Central memory CD8-positive, alpha-beta T cell (primary cell): ENCODE results near the gene TBC1D3B.
"Not testable (repeated sequence)": the region's sequence is repeated elsewhere in the genome, so short reads cannot be mapped to it uniquely, and the experiment has no call there.

Experiments
- ATAC-seq: fragments of 150-1000 bp; cut with Tn5 transposase; replicated peaks from 2 replicates; pipeline ENCODE4 v1.10.0; 2022; ENCODE audit warnings: mild to moderate bottlenecking, moderate FRiP score, moderate number of reproducible peaks; ENCODE audit not compliant: poor library complexity, severe bottlenecking; ENCODE audit errors: extremely low read depth
- DNase-seq, 2 donors: peaks; one replicate each; pipeline ENCODE4 v3.0.0; 2021; ENCODE audit warnings: low spot score in 2 of 2
- H3K27ac Mint-ChIP-seq: one replicate; pipeline ENCODE4 v1.8.0; 2022; ENCODE audit warnings: low read depth, mild to moderate bottlenecking, moderate library complexity, mixed read lengths
- H3K27me3 Mint-ChIP-seq: one replicate; pipeline ENCODE4 v1.8.0; 2022; ENCODE audit warnings: mixed read lengths
- H3K36me3 Mint-ChIP-seq: one replicate; pipeline ENCODE4 v1.8.0; 2022; ENCODE audit warnings: mild to moderate bottlenecking, moderate library complexity, mixed read lengths; ENCODE audit not compliant: insufficient read depth
- H3K4me1 Mint-ChIP-seq: one replicate; pipeline ENCODE4 v1.8.0; 2022; ENCODE audit warnings: mixed read lengths
- H3K4me3 Mint-ChIP-seq: one replicate; pipeline ENCODE4 v1.8.0; 2022; ENCODE audit warnings: mild to moderate bottlenecking, moderate library complexity, mixed read lengths
- H3K9me3 Mint-ChIP-seq: one replicate; pipeline ENCODE4 v1.8.0; 2022; ENCODE audit warnings: mixed read lengths

Gene TBC1D3B

DNA sequence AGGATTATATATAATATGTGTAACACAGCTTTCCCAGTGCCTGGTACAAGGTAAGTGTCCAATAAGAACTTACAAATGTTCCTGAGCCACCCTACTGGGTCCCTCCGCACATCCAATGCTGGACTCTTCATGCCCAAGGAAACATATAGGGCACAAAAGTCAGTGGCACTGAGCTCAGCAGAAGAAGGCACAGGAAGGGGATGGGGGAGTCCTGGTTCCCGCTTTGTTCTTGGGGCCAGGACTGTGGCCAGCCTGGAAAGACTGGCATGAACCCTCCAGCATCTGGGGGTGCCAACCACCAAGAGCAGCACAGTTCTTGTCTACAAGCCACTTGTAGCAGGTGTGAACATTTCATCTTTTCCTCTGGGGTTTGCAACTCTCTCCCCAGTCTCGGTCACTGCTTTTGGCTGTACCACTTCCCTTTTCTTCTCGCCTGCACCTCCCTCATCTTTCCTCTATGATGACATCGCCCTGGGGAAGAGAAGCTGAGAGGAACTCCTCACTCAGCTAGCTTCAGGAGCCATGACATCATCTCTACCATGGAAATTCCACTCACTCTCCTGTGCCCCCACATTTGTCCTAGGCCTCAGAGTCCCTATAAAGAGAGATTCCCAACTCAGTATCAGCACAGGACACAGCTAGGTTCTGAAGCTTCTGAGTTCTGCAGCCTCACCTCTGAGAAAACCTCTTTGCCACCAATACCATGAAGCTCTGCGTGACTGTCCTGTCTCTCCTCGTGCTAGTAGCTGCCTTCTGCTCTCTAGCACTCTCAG is 34.2 kb upstream of the TBC1D3B start, which contains the start of gene CCL4L2:
CCL4L2 (plus strand) TSS at position 625 of the 773 bp plus-strand sequence.
- ATAC-seq (peak; percentile 87), DNase-seq (peak in 1 of 2 donors; percentile 32)
- not testable (repeated sequence) for H3K27me3 Mint-ChIP-seq, H3K9me3 Mint-ChIP-seq
- Mint-ChIP-seq H3K4me3 (peak within 1 kb of the TSS; percentile 84), H3K36me3 (peaks cover 11% of the 10 kb centered on the region), H3K4me1 (peaks cover 75% of the 10 kb centered on the region), H3K27ac (peak within 1 kb of the TSS; percentile 97)

DNA sequence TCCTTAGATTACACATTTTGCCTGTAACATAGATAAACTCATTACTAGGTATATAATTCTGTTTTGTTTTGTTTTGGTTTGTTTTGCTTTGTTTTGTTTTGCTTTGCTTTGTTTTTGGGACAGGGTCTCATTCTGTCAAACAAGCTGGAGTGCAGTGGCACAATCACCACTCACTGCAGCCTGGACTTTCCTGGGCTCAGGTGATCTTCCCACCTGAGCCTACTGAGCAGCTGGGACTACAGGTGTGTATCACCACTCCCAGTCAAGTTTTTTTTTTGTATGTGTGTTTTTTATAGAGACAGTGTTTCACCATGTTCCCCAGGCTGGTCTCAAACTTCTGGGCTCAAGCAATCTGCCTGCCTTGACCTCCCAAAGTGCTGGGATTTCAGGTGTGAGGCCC is 33.1 kb upstream of the TBC1D3B start:
- no peaks in the 10 kb centered on the region for H3K9me3 Mint-ChIP-seq
- peak overlapping the region; percentile 84 for H3K4me3 Mint-ChIP-seq
- DNase-seq = no peak
- H3K27ac Mint-ChIP-seq = peak overlapping the region; percentile 97
- H3K4me1 Mint-ChIP-seq = peaks cover 71% of the 10 kb centered on the region
- no peak for ATAC-seq
- no peaks in the 10 kb centered on the region for H3K27me3 Mint-ChIP-seq
- peaks cover 11% of the 10 kb centered on the region for H3K36me3 Mint-ChIP-seq

DNA sequence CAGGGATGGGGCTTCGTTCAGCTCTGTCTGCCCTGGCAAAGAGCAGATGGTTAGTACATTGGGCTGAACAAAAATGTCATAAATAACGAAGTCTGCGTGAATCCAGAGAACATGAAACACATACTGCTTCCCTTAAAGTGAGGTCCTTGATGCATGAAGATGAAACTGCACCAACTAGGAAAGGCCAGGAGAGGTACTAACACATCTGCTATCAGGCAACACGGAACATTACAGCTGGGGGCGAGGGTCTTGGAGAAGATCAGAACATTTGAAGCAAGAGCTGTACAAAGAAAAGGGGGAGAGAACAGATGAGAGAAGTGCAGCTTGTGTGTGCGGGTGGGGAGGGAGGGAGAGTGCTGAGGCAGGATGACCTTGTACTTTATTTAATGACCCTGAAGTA is 30.9 kb upstream of the TBC1D3B start:
- ATAC-seq, H3K27ac Mint-ChIP-seq, DNase-seq, H3K9me3 Mint-ChIP-seq, H3K27me3 Mint-ChIP-seq, H3K4me3 Mint-ChIP-seq: not testable (repeated sequence)
- peaks cover 68% of the 10 kb centered on the region for H3K4me1 Mint-ChIP-seq
- H3K36me3 Mint-ChIP-seq = peaks cover 11% of the 10 kb centered on the region

DNA sequence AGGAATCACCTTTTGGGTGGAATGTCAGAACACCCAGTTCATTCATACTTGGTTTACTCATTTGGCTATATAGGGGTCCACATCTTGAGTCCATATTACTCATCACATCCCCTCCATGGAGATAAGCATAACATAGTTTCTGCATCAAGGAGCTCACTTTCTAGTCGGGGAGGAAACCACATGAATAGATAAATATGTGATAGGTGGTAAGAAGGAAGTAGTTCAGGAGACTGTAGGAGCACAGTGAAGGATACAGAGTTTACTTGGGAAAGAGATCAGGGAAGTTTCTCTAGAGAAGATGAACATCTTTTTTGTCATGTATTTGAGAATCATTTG is 30.0 kb upstream of the TBC1D3B start:
- not testable (repeated sequence) for H3K27me3 Mint-ChIP-seq

DNA sequence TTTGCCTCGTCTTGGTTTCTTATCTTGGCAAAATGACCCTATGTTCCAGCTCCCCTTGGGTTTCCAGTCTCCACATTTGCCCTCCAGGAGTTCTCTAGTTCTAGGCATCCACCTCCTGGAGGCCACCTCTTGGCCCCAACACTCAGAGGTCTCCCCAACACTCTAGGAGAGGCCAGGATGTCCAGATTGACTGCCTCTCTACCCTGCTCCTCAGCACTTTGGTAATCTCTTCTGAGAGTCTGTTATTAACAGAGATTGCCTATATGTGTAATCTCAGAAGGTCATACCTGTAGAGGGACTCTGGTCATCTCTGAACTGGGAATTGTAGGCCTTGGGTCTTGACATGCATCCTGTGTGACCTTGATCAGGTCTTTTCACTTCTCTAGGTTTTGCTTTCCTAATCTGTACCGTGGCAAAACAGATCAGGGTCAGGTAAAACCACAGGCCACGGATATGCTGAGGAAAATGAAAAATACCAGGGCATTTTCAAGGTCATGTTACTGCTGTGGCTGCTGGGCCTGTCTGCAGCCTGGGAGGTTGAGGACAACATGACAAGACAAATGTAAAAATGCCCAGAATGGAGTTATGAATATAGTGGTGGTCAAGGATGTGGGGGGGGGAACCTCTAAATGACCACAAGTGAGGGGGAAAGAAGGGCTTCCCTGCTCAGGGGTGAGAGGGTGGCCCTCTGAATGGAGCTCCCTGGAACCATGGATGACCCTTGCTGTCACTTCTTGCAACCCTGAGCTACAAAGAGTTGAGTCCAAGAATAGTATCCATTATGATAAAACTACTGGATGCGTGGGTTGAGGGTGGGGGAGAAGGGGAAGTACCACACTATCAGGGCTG is 29.4 kb upstream of the TBC1D3B start:
- Mint-ChIP-seq H3K4me3 (peak overlapping the region; percentile 21), H3K36me3 (peaks cover 8% of the 10 kb centered on the region), H3K27me3 (no peaks in the 10 kb centered on the region), H3K27ac (peak overlapping the region; percentile 69), H3K4me1 (peaks cover 69% of the 10 kb centered on the region), H3K9me3 (no peaks in the 10 kb centered on the region)
- ATAC-seq (no peak), DNase-seq (no peak)

More for the DNA sequence above, 30.0 kb upstream of the TBC1D3B start:
- not testable (repeated sequence) for DNase-seq, H3K36me3 Mint-ChIP-seq, ATAC-seq, H3K9me3 Mint-ChIP-seq, H3K4me3 Mint-ChIP-seq
- Mint-ChIP-seq H3K4me1 (peaks cover 68% of the 10 kb centered on the region), H3K27ac (peak overlapping the region; percentile 69)

DNA sequence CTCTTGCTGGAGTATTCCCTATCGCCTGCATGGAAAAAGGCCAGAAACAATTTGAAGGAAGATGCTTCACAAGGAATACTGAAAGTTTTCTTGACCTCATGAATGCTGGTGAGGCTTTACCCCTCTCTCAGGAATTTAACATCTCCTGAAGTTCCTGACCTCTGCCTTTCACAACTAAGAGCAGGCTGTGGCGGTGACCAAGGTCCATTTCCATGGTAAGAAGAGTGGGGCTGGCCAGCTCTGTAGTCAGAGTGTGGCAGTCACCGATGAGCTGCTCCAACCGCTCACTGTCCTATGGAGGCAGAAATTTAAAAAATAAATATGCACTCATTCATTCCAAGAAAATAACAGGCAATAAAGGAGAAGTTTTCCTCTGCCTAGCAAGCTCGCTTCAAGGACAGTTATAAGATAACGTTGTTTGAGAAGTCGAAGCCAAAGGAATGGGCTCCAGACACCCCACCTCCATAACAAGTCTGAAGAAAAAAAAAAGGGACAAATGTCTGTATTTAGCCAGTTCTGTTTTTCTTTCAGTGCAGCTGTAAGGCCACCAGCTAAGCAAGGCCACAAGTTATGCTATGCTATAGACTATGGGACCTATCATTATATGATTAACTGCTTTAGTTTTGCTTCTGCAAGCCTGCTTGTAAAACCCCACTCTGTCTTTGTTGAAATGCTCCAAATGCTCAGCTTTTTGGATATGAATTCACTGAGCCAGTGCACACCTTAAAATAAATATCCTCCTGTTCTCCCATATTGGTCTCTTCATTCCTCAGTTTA is 28.5 kb upstream of the TBC1D3B start:
- H3K4me1 Mint-ChIP-seq = peaks cover 69% of the 10 kb centered on the region
- no peaks in the 10 kb centered on the region for H3K27me3 Mint-ChIP-seq
- DNase-seq (no peak), ATAC-seq (no peak)
- peak overlapping the region; percentile 69 for H3K27ac Mint-ChIP-seq
- no peaks in the 10 kb centered on the region for H3K9me3 Mint-ChIP-seq
- peaks cover 6% of the 10 kb centered on the region for H3K36me3 Mint-ChIP-seq
- no peak overlapping the region for H3K4me3 Mint-ChIP-seq

DNA sequence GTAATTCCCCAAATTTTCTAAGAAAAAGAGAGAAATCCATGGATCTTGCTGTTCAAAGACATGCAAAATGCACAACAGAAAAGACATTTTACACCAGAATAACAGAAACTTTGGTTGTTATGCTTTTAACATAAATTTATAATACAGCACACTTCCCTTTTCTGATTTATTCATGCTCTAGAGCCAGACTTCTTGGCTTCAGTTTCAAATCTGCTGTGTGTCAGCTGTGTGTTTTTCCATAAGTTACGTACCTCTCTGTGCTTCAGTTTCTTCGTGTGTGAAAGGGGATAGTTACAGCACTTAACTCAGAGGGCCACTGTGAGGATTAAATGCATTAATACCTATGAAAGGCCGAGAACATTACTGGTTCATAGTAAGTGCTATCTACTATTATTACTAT is 26.9 kb upstream of the TBC1D3B start:
- H3K9me3 Mint-ChIP-seq = no peaks in the 10 kb centered on the region
- no peaks in the 10 kb centered on the region for H3K27me3 Mint-ChIP-seq
- DNase-seq (no peak), ATAC-seq (no peak)
- H3K36me3 Mint-ChIP-seq = peaks cover 12% of the 10 kb centered on the region
- H3K27ac Mint-ChIP-seq = peak overlapping the region; percentile 71
- peak overlapping the region; percentile 54 for H3K4me3 Mint-ChIP-seq
- H3K4me1 Mint-ChIP-seq = peaks cover 76% of the 10 kb centered on the region

DNA sequence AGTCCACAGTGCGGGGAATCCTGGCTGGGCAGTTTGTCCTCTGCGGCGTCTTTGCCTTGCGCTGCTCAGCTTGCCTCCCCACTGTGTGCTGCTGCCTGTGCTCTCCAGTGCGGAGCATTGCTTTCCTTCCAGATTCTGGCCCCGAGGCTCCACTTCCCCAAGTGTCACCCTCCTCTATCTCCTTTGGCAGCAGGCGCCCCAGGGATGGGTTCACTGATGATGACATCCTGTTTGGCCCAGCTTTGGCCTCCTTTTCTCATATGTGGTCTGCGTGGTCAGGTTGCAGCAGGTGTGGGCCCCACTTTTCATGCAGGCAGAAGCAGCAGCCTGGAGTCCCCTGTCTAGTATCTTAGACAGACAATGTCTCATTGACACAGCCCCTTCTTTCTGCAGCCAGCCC is 25.1 kb upstream of the TBC1D3B start:
- not testable (repeated sequence) for H3K9me3 Mint-ChIP-seq, ATAC-seq, DNase-seq, H3K36me3 Mint-ChIP-seq, H3K27me3 Mint-ChIP-seq
- H3K4me3 Mint-ChIP-seq = peak overlapping the region; percentile 54
- peaks cover 77% of the 10 kb centered on the region for H3K4me1 Mint-ChIP-seq
- H3K27ac Mint-ChIP-seq = peak overlapping the region; percentile 71

DNA sequence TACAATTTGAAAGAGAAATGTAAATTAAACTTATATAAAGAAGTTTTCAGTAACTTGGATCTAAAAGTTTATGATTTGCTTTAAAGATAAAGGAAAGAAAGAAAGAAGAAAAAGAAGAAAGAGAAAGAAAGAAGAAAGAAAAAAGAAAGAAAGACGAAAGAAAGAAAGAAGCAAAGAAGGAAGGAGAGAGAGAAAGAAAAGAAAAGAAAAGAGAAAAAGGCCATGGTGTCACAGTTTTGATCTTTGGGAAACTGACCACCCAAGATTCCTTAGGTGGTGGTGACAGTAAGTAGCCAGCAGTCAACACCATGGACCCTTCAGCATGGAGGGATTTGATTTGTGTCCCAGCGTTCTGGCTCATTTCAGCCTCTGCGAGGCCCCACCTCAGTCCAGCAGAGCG is 24.7 kb upstream of the TBC1D3B start:
- H3K27me3 Mint-ChIP-seq, H3K9me3 Mint-ChIP-seq, ATAC-seq, H3K36me3 Mint-ChIP-seq, DNase-seq: not testable (repeated sequence)
- Mint-ChIP-seq H3K4me1 (peaks cover 77% of the 10 kb centered on the region), H3K4me3 (peak overlapping the region; percentile 54), H3K27ac (peak overlapping the region; percentile 71)

DNA sequence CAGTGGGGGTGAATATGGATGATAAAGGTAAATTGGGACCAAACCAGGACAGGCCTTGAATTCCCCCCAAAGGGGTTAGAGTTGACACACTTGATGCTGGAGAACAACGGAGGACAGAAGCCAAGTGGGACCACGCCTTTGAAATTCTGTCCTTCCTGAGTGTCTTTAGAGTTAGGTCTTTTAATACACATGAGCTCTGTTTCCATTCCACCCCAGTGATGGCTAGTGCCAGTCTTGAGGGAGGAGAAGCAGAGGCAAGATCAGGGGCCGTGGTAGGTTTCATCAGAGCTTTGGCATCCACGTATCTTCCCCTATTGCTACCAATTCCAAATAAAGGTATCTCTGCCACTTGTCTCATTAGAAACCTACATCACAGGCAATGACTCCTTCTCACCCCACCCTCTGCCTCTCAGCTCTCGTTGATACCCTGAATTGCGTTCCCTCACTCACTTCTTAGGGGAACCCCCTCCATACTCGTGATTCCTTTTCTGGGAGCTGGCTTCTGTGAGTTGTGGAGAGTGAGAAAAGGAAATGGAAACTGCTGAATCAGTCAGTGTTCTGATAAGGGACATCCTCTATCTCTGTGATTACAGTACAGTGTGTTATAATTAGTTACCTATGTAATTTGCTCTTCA is 22.5 kb upstream of the TBC1D3B start:
- Mint-ChIP-seq H3K27ac (peak overlapping the region; percentile 97), H3K4me3 (peak overlapping the region; percentile 44), H3K27me3 (no peaks in the 10 kb centered on the region), H3K4me1 (peaks cover 85% of the 10 kb centered on the region), H3K9me3 (no peaks in the 10 kb centered on the region), H3K36me3 (peaks cover 5% of the 10 kb centered on the region)
- DNase-seq = peak in 1 of 2 donors; percentile 58
- ATAC-seq = peak; percentile 68

DNA sequence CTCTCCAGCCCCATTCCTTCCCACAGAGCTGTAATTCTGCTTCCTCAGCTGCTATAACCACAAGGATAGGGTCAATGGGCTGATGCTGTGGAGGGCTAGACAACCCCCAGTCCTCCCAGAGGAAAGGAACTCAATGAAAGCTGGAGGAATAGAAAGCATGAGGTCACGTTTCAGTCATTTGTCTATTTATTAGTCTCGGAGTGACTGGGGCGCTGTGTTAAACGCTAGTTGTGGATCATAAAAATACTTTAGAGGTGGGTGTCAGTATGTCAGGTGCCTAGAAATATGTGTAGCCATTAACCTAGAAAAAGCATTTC is 20.9 kb upstream of the TBC1D3B start:
- no peak for DNase-seq
- no peak for ATAC-seq
- Mint-ChIP-seq H3K9me3 (no peaks in the 10 kb centered on the region), H3K27ac (peak overlapping the region; percentile 97), H3K4me3 (peak overlapping the region; percentile 68), H3K27me3 (no peaks in the 10 kb centered on the region), H3K36me3 (peaks cover 10% of the 10 kb centered on the region), H3K4me1 (peaks cover 86% of the 10 kb centered on the region)

DNA sequence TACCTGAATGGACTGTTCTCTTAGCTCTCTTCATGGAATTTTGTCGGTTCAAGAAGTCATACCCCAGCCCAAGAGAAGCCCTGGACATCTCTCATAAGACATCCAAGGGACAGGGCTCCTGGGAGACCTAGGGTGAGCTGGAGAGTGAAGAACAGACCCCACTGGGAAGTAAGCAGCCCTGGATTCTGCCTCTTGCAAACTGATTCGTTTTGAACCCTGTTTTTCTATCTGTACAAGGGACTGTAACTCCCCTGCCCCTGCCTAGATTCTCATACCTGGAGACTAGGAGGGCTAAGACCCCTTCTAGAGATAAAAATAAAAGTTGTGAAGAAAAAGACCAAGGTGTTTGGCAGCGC is 19.7 kb upstream of the TBC1D3B start:
- DNase-seq (no peak), ATAC-seq (no peak)
- Mint-ChIP-seq H3K27ac (peak overlapping the region; percentile 97), H3K4me3 (peak overlapping the region; percentile 68), H3K36me3 (peaks cover 13% of the 10 kb centered on the region), H3K27me3 (no peaks in the 10 kb centered on the region), H3K4me1 (peaks cover 84% of the 10 kb centered on the region), H3K9me3 (no peaks in the 10 kb centered on the region)
